Measurements from ENCODE around the gene SF3B2.

GRCh38 chr11:66015454-66015881 lies 36.7 kb upstream of the SF3B2 start:
- TF ChIP-seq POLR2A (IDR thresholded peaks at IDR 0.05; ENCODE audit: low read length) (no peak), ZFP36 (IDR thresholded peaks at IDR 0.05; ENCODE audit: borderline replicate concordance, partially characterized antibody) (no peak), BHLHE40 (IDR thresholded peaks at IDR 0.05; ENCODE audit: low read depth, low read length) (no peak), ATOH8 (CRISPR knock-in tag; IDR thresholded peaks at IDR 0.05; ENCODE audit: low read depth) (no peak), ESRRA (IDR thresholded peaks at IDR 0.05; ENCODE audit: borderline replicate concordance, low read length) (no peak), RARB (CRISPR knock-in tag; IDR thresholded peaks at IDR 0.05) (no peak), RAD21 (conservative IDR thresholded peaks at IDR 0.05 in 1 of 2, IDR thresholded peaks at IDR 0.05 in 1 of 2) (no peak), EP300 (IDR thresholded peaks at IDR 0.05) (no peak), TP53 (CRISPR knock-in tag; IDR thresholded peaks at IDR 0.05) (no peak), HOXA7 (CRISPR knock-in tag; IDR thresholded peaks at IDR 0.05) (no peak), PBX3 (IDR thresholded peaks at IDR 0.05) (no peak), RFX5 (IDR thresholded peaks at IDR 0.05) (no peak)
- TF ChIP-seq, protein P1, sequence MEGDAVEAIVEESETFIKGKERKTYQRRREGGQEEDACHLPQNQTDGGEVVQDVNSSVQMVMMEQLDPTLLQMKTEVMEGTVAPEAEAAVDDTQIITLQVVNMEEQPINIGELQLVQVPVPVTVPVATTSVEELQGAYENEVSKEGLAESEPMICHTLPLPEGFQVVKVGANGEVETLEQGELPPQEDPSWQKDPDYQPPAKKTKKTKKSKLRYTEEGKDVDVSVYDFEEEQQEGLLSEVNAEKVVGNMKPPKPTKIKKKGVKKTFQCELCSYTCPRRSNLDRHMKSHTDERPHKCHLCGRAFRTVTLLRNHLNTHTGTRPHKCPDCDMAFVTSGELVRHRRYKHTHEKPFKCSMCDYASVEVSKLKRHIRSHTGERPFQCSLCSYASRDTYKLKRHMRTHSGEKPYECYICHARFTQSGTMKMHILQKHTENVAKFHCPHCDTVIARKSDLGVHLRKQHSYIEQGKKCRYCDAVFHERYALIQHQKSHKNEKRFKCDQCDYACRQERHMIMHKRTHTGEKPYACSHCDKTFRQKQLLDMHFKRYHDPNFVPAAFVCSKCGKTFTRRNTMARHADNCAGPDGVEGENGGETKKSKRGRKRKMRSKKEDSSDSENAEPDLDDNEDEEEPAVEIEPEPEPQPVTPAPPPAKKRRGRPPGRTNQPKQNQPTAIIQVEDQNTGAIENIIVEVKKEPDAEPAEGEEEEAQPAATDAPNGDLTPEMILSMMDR (IDR thresholded peaks at IDR 0.05) = no peak
- TF ChIP-seq, protein P2, sequence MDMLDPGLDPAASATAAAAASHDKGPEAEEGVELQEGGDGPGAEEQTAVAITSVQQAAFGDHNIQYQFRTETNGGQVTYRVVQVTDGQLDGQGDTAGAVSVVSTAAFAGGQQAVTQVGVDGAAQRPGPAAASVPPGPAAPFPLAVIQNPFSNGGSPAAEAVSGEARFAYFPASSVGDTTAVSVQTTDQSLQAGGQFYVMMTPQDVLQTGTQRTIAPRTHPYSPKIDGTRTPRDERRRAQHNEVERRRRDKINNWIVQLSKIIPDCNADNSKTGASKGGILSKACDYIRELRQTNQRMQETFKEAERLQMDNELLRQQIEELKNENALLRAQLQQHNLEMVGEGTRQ (IDR thresholded peaks at IDR 0.05) = no peak

Data from A549 (cell line).